Endothelial cell of umbilical vein (primary cell): Measurements from ENCODE around the gene PEAR1. TPM values are rescaled to one million over a fixed set of nuclear protein-coding genes. Genes with fewer than 3 reads are reported as not detected.

ENCODE experiments used
- BruUV-seq: library from RNA; stranded (reverse); fragments of 400-500 nt; replicated peaks from 2 replicates; lab custom pipeline; 2021; lab: Mats Ljungman, UMichigan
- CTCF ChIA-PET: fragments of 300-600, 350-600 bp; sonication (Branson Sonifier 250); formaldehyde crosslinking; loops from one replicate; lab custom pipeline; 2021; ENCODE audit warnings: antibody characterized with exemption, inconsistent platforms; lab: Charles Lee
- POLR2A ChIA-PET: fragments of 300-600, 350-600 bp; sonication (Branson Sonifier 250); formaldehyde crosslinking; loops from one replicate; lab custom pipeline; 2021; ENCODE audit warnings: antibody characterized with exemption, inconsistent platforms; lab: Charles Lee
- DNase-seq: peaks from one replicate; pipeline ENCODE4 v3.0.0-alpha.2; 2011; ENCODE audit warnings: low read depth, low spot score
- FAIRE-seq: peaks from 2 replicates; lab custom pipeline; 2011; peaks lifted over from hg19 to GRCh38; lab: Jason Lieb, UNC
- H2AFZ ChIP-seq: 2 replicates; pipeline ENCODE4 v1.6.0; 2012; ENCODE audit warnings: low read depth, low read length, control low read depth, inconsistent platforms
- H3K27ac ChIP-seq: 2 replicates; pipeline ENCODE4 v1.5.1; 2011; ENCODE audit warnings: low read depth, mild to moderate bottlenecking, control low read depth, low read length, moderate library complexity; ENCODE audit not compliant: insufficient read depth
- H3K27me3 ChIP-seq, 2 experiments: 2 replicates each; pipeline versions ENCODE4 v1.6.0 to v1.6.1; 2011; ENCODE audit warnings: low read length in 2 of 2, mixed read lengths in 1 of 2; ENCODE audit not compliant: control insufficient read depth in 2 of 2, insufficient read depth in 2 of 2
- H3K36me3 ChIP-seq, 2 experiments: 2 replicates in 1 of 2; 3 replicates in 1 of 2; pipeline ENCODE4 v1.5.1; 2011; ENCODE audit warnings: low read length in 2 of 2, mild to moderate bottlenecking in 1 of 2, moderate library complexity in 1 of 2; ENCODE audit not compliant: control insufficient read depth in 2 of 2, insufficient read depth in 2 of 2; ENCODE audit errors: extremely low read depth in 1 of 2
- H3K4me1 ChIP-seq: 3 replicates; pipeline ENCODE4 v1.5.1; 2011; ENCODE audit warnings: mild to moderate bottlenecking, low read length; ENCODE audit not compliant: control insufficient read depth, insufficient read depth; ENCODE audit errors: extremely low read depth
- H3K4me2 ChIP-seq: 2 replicates; pipeline ENCODE4 v1.6.1; 2011; ENCODE audit warnings: low read length, control low read depth, mixed read lengths; ENCODE audit not compliant: insufficient read depth
- H3K4me3 ChIP-seq, 3 experiments: fragments of 200-600 bp in 1 of 3; sonication (generic), shearing (Covaris generic) in 1 of 3; replicated peaks in 1 of 3; 2 replicates each; pipeline ENCODE4 v1.5.1; 2011 to 2016; ENCODE audit warnings: control low read depth in 3 of 3, low read length in 3 of 3, mild to moderate bottlenecking in 2 of 3, inconsistent platforms in 1 of 3, low read depth in 1 of 3, moderate library complexity in 1 of 3; ENCODE audit not compliant: insufficient read depth in 1 of 3
- H3K79me2 ChIP-seq: 2 replicates; pipeline ENCODE4 v1.6.0; 2012; ENCODE audit warnings: low read length, inconsistent platforms; ENCODE audit not compliant: control insufficient read depth, insufficient read depth
- H3K9ac ChIP-seq: replicated peaks from 2 replicates; pipeline ENCODE3; 2011; ENCODE audit warnings: low read length, control low read depth; ENCODE audit not compliant: insufficient read depth; ENCODE audit errors: extremely low read depth
- H3K9me1 ChIP-seq: replicated peaks from 3 replicates; pipeline ENCODE4 v1.6.0; 2011; ENCODE audit warnings: mild to moderate bottlenecking, low read length; ENCODE audit not compliant: control insufficient read depth, insufficient read depth; ENCODE audit errors: extremely low read depth
- H3K9me3 ChIP-seq: replicated peaks from 2 replicates; pipeline ENCODE4 v1.5.1; 2012; ENCODE audit warnings: low read length, inconsistent platforms; ENCODE audit not compliant: control insufficient read depth, insufficient read depth
- H4K20me1 ChIP-seq: replicated peaks from 2 replicates; pipeline ENCODE3; 2011; ENCODE audit warnings: mild to moderate bottlenecking, low read length; ENCODE audit not compliant: control insufficient read depth, insufficient read depth; ENCODE audit errors: extremely low read depth
- FOS ChIP-seq: IDR thresholded peaks from 2 replicates; pipeline ENCODE4 v1.6.1; 2011; ENCODE audit warnings: mild to moderate bottlenecking, low read length, moderate library complexity, borderline replicate concordance; ENCODE audit not compliant: insufficient read depth
- GATA2 ChIP-seq: IDR thresholded peaks from 2 replicates; pipeline ENCODE4 v1.7.0; 2011; ENCODE audit warnings: low read depth, mild to moderate bottlenecking, moderate library complexity, mixed read lengths, low read length; ENCODE audit not compliant: insufficient read length, insufficient read depth
- POLR2A ChIP-seq: IDR thresholded peaks from 2 replicates; pipeline ENCODE4 v1.6.1; 2012; ENCODE audit warnings: low read depth, mild to moderate bottlenecking, control low read depth, low read length
- POLR2AphosphoS5 ChIP-seq: IDR thresholded peaks from 2 replicates; pipeline ENCODE4 v1.6.1; 2012; ENCODE audit warnings: low read depth, mild to moderate bottlenecking, control low read depth, low read length, moderate library complexity; ENCODE audit not compliant: insufficient read depth
- dilution Hi-C: fragments of 300-500 bp; cut with MboI; formaldehyde crosslinking; loops from one replicate; pipeline ENCODE4 v1.15.0; 2019; ENCODE audit warnings: low sequenced_read_pairs; ENCODE audit not compliant: extremely low pct_ligation_motif_present
- intact Hi-C: fragments of 100-400 bp; cut with micrococcal nuclease; formaldehyde crosslinking; loops from one replicate; pipeline ENCODE4 v1.10.0; 2022
- polyA plus RNA-seq, 4 experiments: library from polyadenylated mRNA; depleted of rRNA in 3 of 4; stranded (reverse) in 3 of 4; unstranded in 1 of 4; fragments of >200 nt; gene quantifications; 2 replicates each; pipeline versions ENCODE4 v1.2.1 to v1.2.3, GENCODE V29; 2011 to 2012; ENCODE audit warnings: missing spikeins in 1 of 4
- total RNA-seq: library from RNA; stranded (reverse); gene quantifications from 2 replicates; pipeline ENCODE4 v1.2.3, GENCODE V29; 2021

Gene PEAR1
- total and polyA plus RNA-seq, 2 donors (not counting 3 experiments of a cell fraction or from before 2014, with no cell fraction given): 90.7 to 106 TPM

DNA sequence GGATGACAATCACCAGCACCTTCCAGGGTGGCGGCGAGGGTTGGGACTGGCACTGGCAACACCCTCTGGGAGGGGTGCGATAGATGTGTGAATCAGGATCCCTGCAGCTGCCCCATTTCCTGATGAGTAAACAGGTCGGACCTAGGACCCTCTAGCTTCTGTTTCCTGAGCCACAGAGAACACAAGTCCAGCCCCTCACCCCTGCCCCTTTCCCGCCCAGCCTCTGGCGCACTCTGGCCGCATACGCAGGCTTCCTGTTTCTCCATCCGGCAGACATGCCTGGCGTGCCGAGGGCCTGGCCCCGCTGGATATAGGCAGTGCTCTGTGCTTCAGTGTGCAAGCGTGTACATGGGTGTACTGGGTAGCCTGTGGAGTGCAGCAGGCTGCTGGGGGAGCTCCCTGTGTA is 4.6 kb downstream of the PEAR1 start:
- H3K9me3 ChIP-seq: no peaks in the 10 kb centered on the region
- peaks cover 92% of the 10 kb centered on the region for H3K79me2 ChIP-seq
- H3K36me3 ChIP-seq: peaks cover 0 to 2% of the 10 kb centered on the region in 2 experiments
- H3K4me2 ChIP-seq: peak overlapping the region; percentile 96
- H3K27ac ChIP-seq: peak overlapping the region; percentile 95
- ChIA-PET POLR2A (no interaction called here), CTCF (interaction anchor here (0.7 to 2.8 kb wide), 5 partner anchors 8 to 172 kb away, joined by 3 to 14 read pairs (median 7); partner anchors contain the start of gene LRRC71)
- peak; percentile 100 for FAIRE-seq
- no peaks in the 10 kb centered on the region for H3K27me3 ChIP-seq
- intact Hi-C loops: loop anchor here (10.0 kb wide), 1 partner anchor 393 kb away; the partner anchor contains the start of gene MEF2D
- dilution Hi-C loops: no loop called here
- no peak overlapping the region for H2AFZ ChIP-seq
- peak overlapping the region in 1 of 3 experiments; percentile 38 for H3K4me3 ChIP-seq
- TF ChIP-seq FOS (peak; percentile 73), GATA2 (no peak), POLR2AphosphoS5 (peak; percentile 84)
- peak; percentile 97 for DNase-seq
- H3K9ac ChIP-seq: peak overlapping the region; percentile 84
- H4K20me1 ChIP-seq: no peaks in the 10 kb centered on the region
- H3K9me1 ChIP-seq: no peaks in the 10 kb centered on the region
- peaks cover 80% of the 10 kb centered on the region for H3K4me1 ChIP-seq
- BruUV-seq: no TSS peak

DNA sequence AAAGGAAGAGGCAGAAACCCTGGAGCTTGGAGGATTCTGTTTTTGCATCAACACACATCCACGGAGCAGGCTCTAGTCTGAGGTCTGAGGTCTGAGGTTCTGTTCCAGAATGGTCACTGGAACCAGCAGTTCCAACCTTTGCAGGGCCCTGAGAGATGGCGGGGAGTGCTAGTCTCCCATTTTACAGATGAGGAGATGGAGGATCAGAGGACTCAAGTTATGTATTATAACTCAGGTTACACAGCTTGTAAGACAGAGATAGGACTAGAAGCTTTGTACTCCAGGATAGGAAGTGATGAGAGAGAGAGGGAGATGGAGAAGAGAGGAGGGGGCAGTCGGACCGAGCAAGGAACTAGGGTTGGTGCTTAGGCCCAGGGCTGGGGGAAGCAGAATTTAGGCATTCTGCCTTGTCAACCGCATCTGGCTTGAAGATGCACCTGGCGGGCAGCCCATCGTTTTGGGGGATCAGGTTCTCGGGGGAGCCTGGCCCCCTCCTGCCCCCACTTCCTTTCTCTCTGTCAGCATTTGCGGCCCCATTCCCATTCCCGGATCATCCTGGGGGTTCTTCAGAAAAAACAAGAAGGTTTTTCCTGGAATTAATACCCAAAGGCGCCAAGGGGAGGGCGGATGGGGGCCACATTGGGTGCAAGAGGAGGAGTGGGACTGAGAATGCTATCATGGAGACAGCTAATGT is 5.6 kb downstream of the PEAR1 start:
- H3K4me2 ChIP-seq: peak overlapping the region; percentile 77
- ChIA-PET POLR2A (no interaction called here), CTCF (interaction anchor here (0.7 to 2.8 kb wide), 5 partner anchors 11 to 173 kb away, joined by 3 to 14 read pairs (median 6); partner anchors contain the start of gene LRRC71)
- H4K20me1 ChIP-seq: no peaks in the 10 kb centered on the region
- peak; percentile 8 for FAIRE-seq
- peak overlapping the region; percentile 79 for H3K9ac ChIP-seq
- peak overlapping the region; percentile 95 for H3K27ac ChIP-seq
- dilution Hi-C loops (no loop called here), intact Hi-C loops (loop anchor here (10.0 kb wide), 1 partner anchor 394 kb away; the partner anchor contains the start of gene MEF2D)
- no TSS peak for BruUV-seq
- H3K9me1 ChIP-seq: no peaks in the 10 kb centered on the region
- no peak overlapping the region for H2AFZ ChIP-seq
- peaks cover 0 to 5% of the 10 kb centered on the region in 2 experiments for H3K36me3 ChIP-seq
- peaks cover 93% of the 10 kb centered on the region for H3K79me2 ChIP-seq
- no peak for DNase-seq
- peak overlapping the region in 1 of 3 experiments; percentile 38 for H3K4me3 ChIP-seq
- TF ChIP-seq POLR2A: peak; percentile 59
- no peak for TF ChIP-seq POLR2AphosphoS5
- H3K9me3 ChIP-seq: no peaks in the 10 kb centered on the region
- no peaks in the 10 kb centered on the region for H3K27me3 ChIP-seq
- peaks cover 88% of the 10 kb centered on the region for H3K4me1 ChIP-seq
